Body of pancreas (tissue), 4 donors: Measurements from ENCODE around the gene SIGLEC8.

Experiments
- CTCF ChIP-seq, 7 experiments: fragments of 450-650 bp in 4 of 7; fragments of 200-600 bp in 3 of 7; sonication (generic) in 3 of 7; IDR thresholded peaks; one replicate each; pipeline ENCODE4 v1.5.1; 2016 to 2019; ENCODE audit warnings: antibody characterized with exemption in 7 of 7
- POLR2A ChIP-seq, 3 donors: fragments of 450-650 bp; IDR thresholded peaks; one replicate each; pipeline ENCODE4 v1.6.1; 2016; ENCODE audit warnings: antibody characterized with exemption in 3 of 3, mild to moderate bottlenecking in 2 of 3

GRCh38 chr19:51441410-51442390 is 16.6 kb downstream of the SIGLEC8 start:
- no peak for TF ChIP-seq POLR2A (IDR thresholded peaks at IDR 0.05)
- no peak for TF ChIP-seq CTCF (IDR thresholded peaks at IDR 0.05)
